HCT116 (cell line): ENCODE measurements around the gene PLRG1. TPM values are rescaled to one million over a fixed set of nuclear protein-coding genes. Genes with fewer than 3 reads are reported as not detected.

Source experiments
- ATAC-seq: fragments of 200-7000 bp; cut with Tn5 transposase; 2 replicates; pipeline ENCODE4 v1.9.1; 2020; ENCODE audit warnings: mild to moderate bottlenecking, moderate library complexity
- BruUV-seq: library from RNA; stranded (reverse); fragments of 400-500 nt; replicated peaks from 2 replicates; lab custom pipeline; 2021; lab: Mats Ljungman, UMichigan
- CTCF ChIA-PET: fragments of 300-600 bp; sonication (Branson Sonifier 250); formaldehyde crosslinking; loops from one replicate; lab custom pipeline; 2021; ENCODE audit warnings: antibody characterized with exemption; lab: Charles Lee
- POLR2A ChIA-PET: fragments of 300-600, 350-600 bp; sonication (Branson Sonifier 250); formaldehyde crosslinking; loops from one replicate; lab custom pipeline; 2021; ENCODE audit warnings: antibody characterized with exemption; lab: Charles Lee
- RAD21 ChIA-PET, 2 experiments: fragments of 300-600 bp; sonication (Branson Sonifier 250); formaldehyde crosslinking; loops; one replicate each; lab custom pipeline; 2023; ENCODE audit warnings: low total read pairs in 2 of 2; ENCODE audit not compliant: uncharacterized antibody in 2 of 2, unreplicated experiment in 2 of 2, low non-redundant PET in 1 of 2; lab: Charles Lee
- DNase-seq: peaks from one replicate; pipeline ENCODE4 v3.0.0-alpha.2; 2010; ENCODE audit warnings: low read depth, low spot score
- H2AFZ ChIP-seq: fragments of 200-600 bp; shearing (Covaris generic), sonication (generic); 2 replicates; pipeline ENCODE4 v1.6.1; 2017; ENCODE audit warnings: low read depth, mixed run types, mixed read lengths, antibody characterized with exemption, low read length; ENCODE audit not compliant: poor library complexity, severe bottlenecking
- H3K27ac ChIP-seq: 2 replicates; pipeline ENCODE4 v1.5.1; 2012; ENCODE audit warnings: low read depth, low read length
- H3K27me3 ChIP-seq: fragments of 200-600 bp; sonication (generic); 2 replicates; pipeline ENCODE4 v1.6.1; 2016; ENCODE audit warnings: mixed run types, low read length, mixed read lengths; ENCODE audit not compliant: insufficient read depth
- H3K36me3 ChIP-seq, 2 experiments: fragments of 200-500 bp in 1 of 2; fragments of 200-600 bp in 1 of 2; sonication (Bioruptor generic) in 1 of 2; sonication (generic) in 1 of 2; 2 replicates each; pipeline versions ENCODE4 v1.5.1 to v1.6.1; 2014 to 2016; ENCODE audit warnings: low read length in 2 of 2, inconsistent platforms in 1 of 2, mixed read lengths in 1 of 2, mixed run types in 1 of 2; ENCODE audit not compliant: insufficient read depth in 2 of 2, control insufficient read depth in 1 of 2
- H3K4me1 ChIP-seq, 2 experiments: fragments of 200-600 bp in 1 of 2; sonication (generic) in 1 of 2; 2 replicates each; pipeline versions ENCODE4 v1.5.1 to v1.6.1; 2012 to 2017; ENCODE audit warnings: low read length in 2 of 2, inconsistent platforms in 1 of 2, mild to moderate bottlenecking in 1 of 2, mixed read lengths in 1 of 2, mixed run types in 1 of 2, moderate library complexity in 1 of 2; ENCODE audit not compliant: insufficient read depth in 2 of 2, control insufficient read depth in 1 of 2
- H3K4me2 ChIP-seq: fragments of 200-600 bp; sonication (generic); 2 replicates; pipeline ENCODE4 v1.6.1; 2017; ENCODE audit warnings: mixed run types, low read length, mixed read lengths
- H3K4me3 ChIP-seq, 2 experiments: fragments of 200-600 bp in 1 of 2; sonication (generic) in 1 of 2; replicated peaks in 1 of 2; 2 replicates each; pipeline ENCODE4 v1.5.1; 2011 to 2016; ENCODE audit warnings: low read length in 2 of 2, control low read depth in 1 of 2, low read depth in 1 of 2, mild to moderate bottlenecking in 1 of 2, mixed read lengths in 1 of 2, mixed run types in 1 of 2
- H3K79me2 ChIP-seq: fragments of 200-600 bp; sonication (generic); 2 replicates; pipeline ENCODE4 v1.6.1; 2017; ENCODE audit warnings: mild to moderate bottlenecking, mixed run types, low read length, moderate library complexity, mixed read lengths; ENCODE audit not compliant: insufficient read depth
- H3K9ac ChIP-seq: fragments of 200-600 bp; sonication (generic); 2 replicates; pipeline ENCODE4 v1.6.1; 2016; ENCODE audit warnings: low read length, mixed read lengths
- H3K9me2 ChIP-seq: fragments of 200-600 bp; sonication (generic), shearing (Covaris generic); 2 replicates; pipeline ENCODE4 v1.6.1; 2017; ENCODE audit warnings: mixed run types, mild to moderate bottlenecking, moderate library complexity; ENCODE audit not compliant: insufficient read depth
- H3K9me3 ChIP-seq, 2 experiments: fragments of 200-500 bp in 1 of 2; fragments of 200-600 bp in 1 of 2; sonication (Bioruptor generic) in 1 of 2; sonication (generic) in 1 of 2; 2 replicates each; pipeline ENCODE4 v1.6.1; 2014 to 2017; ENCODE audit warnings: low read length in 2 of 2, mixed read lengths in 2 of 2, inconsistent platforms in 1 of 2, low read depth in 1 of 2, mild to moderate bottlenecking in 1 of 2, mixed run types in 1 of 2, moderate library complexity in 1 of 2; ENCODE audit not compliant: control insufficient read depth in 1 of 2, insufficient read depth in 1 of 2
- H4K20me1 ChIP-seq: fragments of 200-600 bp; sonication (generic), shearing (Covaris generic); 2 replicates; pipeline ENCODE4 v1.6.1; 2017; ENCODE audit warnings: mixed run types, mild to moderate bottlenecking, moderate library complexity; ENCODE audit not compliant: insufficient read depth
- ATF3 ChIP-seq: IDR thresholded peaks from 2 replicates; pipeline ENCODE4 v1.6.1; 2012
- CEBPB ChIP-seq: IDR thresholded peaks from 2 replicates; pipeline ENCODE4 v1.6.1; 2012; ENCODE audit warnings: low read depth
- EGR1 ChIP-seq: IDR thresholded peaks from 2 replicates; pipeline ENCODE4 v1.6.1; 2012; ENCODE audit warnings: low read depth
- ELF1 ChIP-seq: IDR thresholded peaks from 2 replicates; pipeline ENCODE4 v1.6.1; 2012; ENCODE audit warnings: low read depth, borderline replicate concordance
- FOSL1 ChIP-seq: IDR thresholded peaks from 2 replicates; pipeline ENCODE4 v1.6.1; 2012; ENCODE audit warnings: low read depth
- POLR2AphosphoS5 ChIP-seq: IDR thresholded peaks from 2 replicates; pipeline ENCODE4 v1.6.1; 2011; ENCODE audit warnings: mild to moderate bottlenecking, low read depth, low read length, moderate library complexity
- SP1 ChIP-seq: IDR thresholded peaks from 2 replicates; pipeline ENCODE4 v1.6.1; 2012; ENCODE audit warnings: low read depth
- YY1 ChIP-seq: IDR thresholded peaks from 2 replicates; pipeline ENCODE4 v1.6.1; 2011; ENCODE audit warnings: low read length, low read depth, moderate library complexity, mild to moderate bottlenecking; ENCODE audit not compliant: insufficient replicate concordance; ENCODE audit errors: extremely low read depth
- ZFX ChIP-seq: fragments of 450-650 bp; IDR thresholded peaks from 2 replicates; pipeline ENCODE4 v1.6.1; 2017
- ZNF274 ChIP-seq: fragments of 200-500 bp; sonication (Bioruptor generic); IDR thresholded peaks from 2 replicates; pipeline ENCODE4 v1.6.1; 2014; ENCODE audit warnings: mild to moderate bottlenecking, low read depth, low read length, inconsistent platforms
- intact Hi-C: fragments of 100-400 bp; cut with micrococcal nuclease; formaldehyde crosslinking; loops from 2 replicates; pipeline ENCODE4 v1.10.0; 2022
- total RNA-seq: library from RNA; stranded (reverse); gene quantifications from one replicate; pipeline ENCODE4 v1.2.1, GENCODE V29; 2021; ENCODE audit not compliant: unreplicated experiment
- TF ChIP-seq, protein P1 (sequence below): IDR thresholded peaks from 2 replicates; pipeline ENCODE4 v1.6.1; 2012; ENCODE audit warnings: low read depth

Gene PLRG1
- total RNA-seq, 1 experiment from 2014 or later = 141 TPM

DNA sequence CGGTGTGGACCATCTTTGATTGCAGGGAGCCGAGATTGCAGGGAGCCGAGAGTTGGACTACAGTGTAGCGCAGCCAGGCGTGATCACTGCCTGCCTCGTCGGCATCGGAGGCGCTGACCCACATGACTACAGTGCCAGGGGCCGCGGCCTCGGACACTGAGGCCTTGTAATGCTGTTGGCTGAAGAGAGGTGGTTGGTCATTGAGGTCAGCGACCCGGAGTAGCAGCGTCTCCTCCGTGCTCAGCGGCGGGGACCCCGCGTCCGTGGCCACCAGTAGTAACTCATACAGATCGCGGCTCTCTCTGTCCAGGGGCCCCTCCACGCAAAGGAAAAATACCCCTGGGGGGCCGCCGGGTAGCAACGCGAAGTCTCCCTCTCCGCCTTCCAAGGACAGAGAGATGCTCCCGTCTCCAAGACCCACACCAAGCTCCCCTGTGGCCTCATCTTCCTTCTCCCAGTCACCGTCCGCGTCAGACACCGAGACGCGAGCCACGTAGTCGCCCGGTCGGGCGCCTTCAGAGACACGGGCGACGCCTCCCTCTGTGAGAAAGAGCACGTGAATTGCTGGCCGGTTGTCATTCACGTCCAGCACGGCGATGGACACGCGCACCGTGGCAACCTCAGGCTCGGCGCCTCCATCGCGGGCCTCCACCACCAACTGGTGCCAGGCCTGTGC, 60.5 kb downstream of the PLRG1 start:
- Histone ChIP-seq H3K79me2 (no peaks in the 10 kb centered on the region), H3K9ac (no peak overlapping the region), H3K4me3 (no peak overlapping the region), H3K4me1 (no peaks in the 10 kb centered on the region), H2AFZ (no peak overlapping the region), H3K9me2 (no peaks in the 10 kb centered on the region), H3K9me3 (no peaks in the 10 kb centered on the region), H3K4me2 (no peak overlapping the region), H3K36me3 (no peaks in the 10 kb centered on the region), H4K20me1 (no peaks in the 10 kb centered on the region), H3K27ac (no peak overlapping the region), H3K27me3 (peaks cover 14% of the 10 kb centered on the region; the same call in 1 of the 2 replicates)
- CTCF ChIA-PET = no interaction called here
- intact Hi-C loops = no loop called here
- RAD21 ChIA-PET = no interaction called here
- BruUV-seq = no TSS peak
- no peak for TF ChIP-seq ZFX
- no peak for TF ChIP-seq POLR2AphosphoS5
- POLR2A ChIA-PET = no interaction called here
- ATAC-seq (no peak), DNase-seq (no peak)

GRCh38 chr4:154487145-154487544, 63.1 kb downstream of the PLRG1 start:
- Histone ChIP-seq H3K9me3 (no peaks in the 10 kb centered on the region), H3K79me2 (no peaks in the 10 kb centered on the region), H4K20me1 (no peaks in the 10 kb centered on the region), H3K4me1 (no peaks in the 10 kb centered on the region), H3K36me3 (no peaks in the 10 kb centered on the region), H3K4me3 (no peak overlapping the region), H2AFZ (no peak overlapping the region), H3K9me2 (no peaks in the 10 kb centered on the region), H3K9ac (no peak overlapping the region), H3K27ac (no peak overlapping the region), H3K4me2 (no peak overlapping the region), H3K27me3 (peaks cover 14% of the 10 kb centered on the region; the same call in 1 of the 2 replicates)
- ChIA-PET CTCF (no interaction called here), RAD21 (no interaction called here), POLR2A (no interaction called here)
- no peak for ATAC-seq
- intact Hi-C loops = no loop called here
- no TSS peak for BruUV-seq
- no peak for DNase-seq
- TF ChIP-seq YY1 (no peak), SP1 (no peak), ZFX (no peak), EGR1 (no peak), CEBPB (no peak), FOSL1 (no peak), ELF1 (no peak), ATF3 (no peak), ZNF274 (no peak)
- TF ChIP-seq, protein P1, sequence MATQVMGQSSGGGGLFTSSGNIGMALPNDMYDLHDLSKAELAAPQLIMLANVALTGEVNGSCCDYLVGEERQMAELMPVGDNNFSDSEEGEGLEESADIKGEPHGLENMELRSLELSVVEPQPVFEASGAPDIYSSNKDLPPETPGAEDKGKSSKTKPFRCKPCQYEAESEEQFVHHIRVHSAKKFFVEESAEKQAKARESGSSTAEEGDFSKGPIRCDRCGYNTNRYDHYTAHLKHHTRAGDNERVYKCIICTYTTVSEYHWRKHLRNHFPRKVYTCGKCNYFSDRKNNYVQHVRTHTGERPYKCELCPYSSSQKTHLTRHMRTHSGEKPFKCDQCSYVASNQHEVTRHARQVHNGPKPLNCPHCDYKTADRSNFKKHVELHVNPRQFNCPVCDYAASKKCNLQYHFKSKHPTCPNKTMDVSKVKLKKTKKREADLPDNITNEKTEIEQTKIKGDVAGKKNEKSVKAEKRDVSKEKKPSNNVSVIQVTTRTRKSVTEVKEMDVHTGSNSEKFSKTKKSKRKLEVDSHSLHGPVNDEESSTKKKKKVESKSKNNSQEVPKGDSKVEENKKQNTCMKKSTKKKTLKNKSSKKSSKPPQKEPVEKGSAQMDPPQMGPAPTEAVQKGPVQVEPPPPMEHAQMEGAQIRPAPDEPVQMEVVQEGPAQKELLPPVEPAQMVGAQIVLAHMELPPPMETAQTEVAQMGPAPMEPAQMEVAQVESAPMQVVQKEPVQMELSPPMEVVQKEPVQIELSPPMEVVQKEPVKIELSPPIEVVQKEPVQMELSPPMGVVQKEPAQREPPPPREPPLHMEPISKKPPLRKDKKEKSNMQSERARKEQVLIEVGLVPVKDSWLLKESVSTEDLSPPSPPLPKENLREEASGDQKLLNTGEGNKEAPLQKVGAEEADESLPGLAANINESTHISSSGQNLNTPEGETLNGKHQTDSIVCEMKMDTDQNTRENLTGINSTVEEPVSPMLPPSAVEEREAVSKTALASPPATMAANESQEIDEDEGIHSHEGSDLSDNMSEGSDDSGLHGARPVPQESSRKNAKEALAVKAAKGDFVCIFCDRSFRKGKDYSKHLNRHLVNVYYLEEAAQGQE = no peak
